SU-DHL-6 (cell line): Measurements from ENCODE around the gene LCP2.

Experiments used
- EZH2phosphoT487 ChIP-seq: fragments of 200-600 bp; sonication (generic), shearing (Covaris generic); conservative IDR thresholded peaks from 2 replicates; pipeline ENCODE4 v1.6.1; 2018; ENCODE audit warnings: mild to moderate bottlenecking, antibody characterized with exemption, low read length, moderate library complexity, mixed read lengths
- TF ChIP-seq, protein P1 (sequence below): fragments of 200-600 bp; sonication (generic); IDR thresholded peaks from one replicate; pipeline ENCODE4 v1.5.1; 2017; ENCODE audit warnings: antibody characterized with exemption, mild to moderate bottlenecking, low read length, moderate library complexity; ENCODE audit not compliant: insufficient read depth, poor library complexity, severe bottlenecking

DNA sequence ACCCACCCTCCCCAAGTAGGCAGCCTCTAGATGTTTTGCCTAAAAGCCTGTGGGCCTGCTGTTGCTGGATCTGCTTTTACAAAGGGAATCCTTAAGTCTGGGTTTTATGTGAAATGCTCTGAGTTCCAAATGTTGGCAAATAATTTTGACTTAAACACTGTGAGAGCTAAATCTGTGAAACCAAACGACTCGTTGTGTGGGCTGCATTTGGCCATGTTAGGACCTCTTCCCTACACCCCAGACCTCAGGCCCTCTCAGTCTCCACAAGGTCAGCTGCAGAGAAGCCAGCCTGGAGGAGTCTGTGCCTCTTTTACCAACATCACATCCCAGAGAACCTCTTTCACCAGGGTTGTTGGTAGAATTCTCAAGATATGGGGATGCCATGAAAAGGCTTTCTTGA lies 9.4 kb downstream of the LCP2 start:
- TF ChIP-seq, protein P1, sequence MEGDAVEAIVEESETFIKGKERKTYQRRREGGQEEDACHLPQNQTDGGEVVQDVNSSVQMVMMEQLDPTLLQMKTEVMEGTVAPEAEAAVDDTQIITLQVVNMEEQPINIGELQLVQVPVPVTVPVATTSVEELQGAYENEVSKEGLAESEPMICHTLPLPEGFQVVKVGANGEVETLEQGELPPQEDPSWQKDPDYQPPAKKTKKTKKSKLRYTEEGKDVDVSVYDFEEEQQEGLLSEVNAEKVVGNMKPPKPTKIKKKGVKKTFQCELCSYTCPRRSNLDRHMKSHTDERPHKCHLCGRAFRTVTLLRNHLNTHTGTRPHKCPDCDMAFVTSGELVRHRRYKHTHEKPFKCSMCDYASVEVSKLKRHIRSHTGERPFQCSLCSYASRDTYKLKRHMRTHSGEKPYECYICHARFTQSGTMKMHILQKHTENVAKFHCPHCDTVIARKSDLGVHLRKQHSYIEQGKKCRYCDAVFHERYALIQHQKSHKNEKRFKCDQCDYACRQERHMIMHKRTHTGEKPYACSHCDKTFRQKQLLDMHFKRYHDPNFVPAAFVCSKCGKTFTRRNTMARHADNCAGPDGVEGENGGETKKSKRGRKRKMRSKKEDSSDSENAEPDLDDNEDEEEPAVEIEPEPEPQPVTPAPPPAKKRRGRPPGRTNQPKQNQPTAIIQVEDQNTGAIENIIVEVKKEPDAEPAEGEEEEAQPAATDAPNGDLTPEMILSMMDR: no peak
- TF ChIP-seq EZH2phosphoT487: no peak
